ENCODE measurements around the gene PTPRN2. TPM values are rescaled to one million over a fixed set of nuclear protein-coding genes. Genes with fewer than 3 reads are reported as not detected.
A peak's percentile ranks its signal among the peaks of the same experiment; 100 is the strongest.
"Not testable (repeated sequence)": the region's sequence is repeated elsewhere in the genome, so short reads cannot be mapped to it uniquely, and the experiment has no call there.

The PTPRN2 gene
- total and polyA plus RNA-seq, 2 experiments from 2014 or later, result 0.28 TPM; not detected in 1

- Histone ChIP-seq H3K27me3 (no peaks in the 10 kb centered on the region), H3K4me1 (ENCODE audit: low read depth) (no peaks in the 10 kb centered on the region), H3K4me3 (no peak overlapping the region), H3K9me3 (ENCODE audit: low read depth) (no peaks in the 10 kb centered on the region), H3K27ac (no peak overlapping the region), H3K36me3 (no peaks in the 10 kb centered on the region)
- no peak for DNase-seq (ENCODE audit: low read depth in 1 of 2, low spot score in 1 of 2)
- no peak for TF ChIP-seq CTCF (IDR thresholded peaks at IDR 0.05; ENCODE audit: low read depth, low read length)
Measured at GRCh38 chr7:157565981-157566630, 1021.5 kb downstream of the PTPRN2 start.

GRCh38 chr7:157565201-157565626 lies 1022.4 kb downstream of the PTPRN2 start:
- Histone ChIP-seq H3K36me3 (no peaks in the 10 kb centered on the region), H3K4me3 (no peak overlapping the region), H3K4me1 (ENCODE audit: low read depth) (no peaks in the 10 kb centered on the region), H3K27ac (no peak overlapping the region), H3K27me3 (no peaks in the 10 kb centered on the region), H3K9me3 (ENCODE audit: low read depth) (no peaks in the 10 kb centered on the region)
- DNase-seq (ENCODE audit: low read depth in 1 of 2, low spot score in 1 of 2), result no peak
- TF ChIP-seq CTCF (IDR thresholded peaks at IDR 0.05; ENCODE audit: low read depth, low read length), result no peak

GRCh38 chr7:157564517-157565177 lies 1023.0 kb downstream of the PTPRN2 start:
- H3K27ac ChIP-seq, result no peak overlapping the region
- no peak for TF ChIP-seq CTCF (IDR thresholded peaks at IDR 0.05; ENCODE audit: low read depth, low read length)
- H3K36me3 ChIP-seq, result no peaks in the 10 kb centered on the region
- peak in 1 of 2 donors; percentile 14 for DNase-seq (ENCODE audit: low read depth in 1 of 2, low spot score in 1 of 2)
- H3K9me3 ChIP-seq (ENCODE audit: low read depth), result no peaks in the 10 kb centered on the region
- H3K27me3 ChIP-seq, result no peaks in the 10 kb centered on the region
- H3K4me1 ChIP-seq (ENCODE audit: low read depth), result no peaks in the 10 kb centered on the region
- no peak overlapping the region for H3K4me3 ChIP-seq

GRCh38 chr7:157563467-157564135 lies 1024.0 kb downstream of the PTPRN2 start:
- not testable (repeated sequence) for DNase-seq (ENCODE audit: low read depth in 1 of 2, low spot score in 1 of 2); H3K36me3 ChIP-seq; H3K27me3 ChIP-seq; H3K27ac ChIP-seq; H3K4me1 ChIP-seq (ENCODE audit: low read depth); H3K9me3 ChIP-seq (ENCODE audit: low read depth); H3K4me3 ChIP-seq

GRCh38 chr7:157562522-157563398 lies 1024.9 kb downstream of the PTPRN2 start:
- not testable (repeated sequence) for H3K27me3 ChIP-seq; H3K9me3 ChIP-seq (ENCODE audit: low read depth); DNase-seq (ENCODE audit: low read depth in 1 of 2, low spot score in 1 of 2); H3K4me3 ChIP-seq; H3K4me1 ChIP-seq (ENCODE audit: low read depth); H3K36me3 ChIP-seq; H3K27ac ChIP-seq

GRCh38 chr7:157561816-157562410 lies 1025.7 kb downstream of the PTPRN2 start:
- Histone ChIP-seq H3K36me3 (no peaks in the 10 kb centered on the region), H3K4me1 (ENCODE audit: low read depth) (no peaks in the 10 kb centered on the region), H3K27me3 (no peaks in the 10 kb centered on the region), H3K4me3 (no peak overlapping the region), H3K9me3 (ENCODE audit: low read depth) (no peaks in the 10 kb centered on the region), H3K27ac (no peak overlapping the region)
- TF ChIP-seq CTCF (IDR thresholded peaks at IDR 0.05; ENCODE audit: low read depth, low read length), result no peak
- DNase-seq (ENCODE audit: low read depth in 1 of 2, low spot score in 1 of 2), result no peak

Data from cardiac muscle cell (in vitro differentiated cells and primary cell).